HEK293T (cell line): Measurements from ENCODE around the gene BPIFB6.

Experiments used
- CTCF ChIA-PET: fragments of 350-600 bp; formaldehyde crosslinking; extraction: SDS; loops from one replicate; lab custom pipeline; 2021; ENCODE audit warnings: antibody characterized with exemption, inconsistent platforms; lab: Yijun Ruan, JAX
- POLR2A ChIA-PET: fragments of 350-600 bp; formaldehyde crosslinking; extraction: SDS; loops from one replicate; lab custom pipeline; 2020; ENCODE audit warnings: antibody characterized with exemption, inconsistent platforms; lab: Yijun Ruan, JAX
- DNase-seq: peaks from one replicate; pipeline ENCODE4 v3.0.0; 2012; ENCODE audit warnings: mixed read lengths; ENCODE audit errors: extremely low spot score
- ARNT ChIP-seq: fragments of 450-650 bp; IDR thresholded peaks from 2 replicates; pipeline ENCODE4 v1.6.1; 2017; ENCODE audit warnings: mild to moderate bottlenecking
- BHLHE40 ChIP-seq: fragments of 450-650 bp; IDR thresholded peaks from 2 replicates; pipeline ENCODE4 v1.6.1; 2016; ENCODE audit warnings: mild to moderate bottlenecking, moderate library complexity, borderline replicate concordance
- CTBP1 ChIP-seq: fragments of 450-650 bp; IDR thresholded peaks from 2 replicates; pipeline ENCODE4 v1.6.1; 2016; ENCODE audit warnings: borderline replicate concordance
- ELF4 ChIP-seq: fragments of 450-650 bp; IDR thresholded peaks from 2 replicates; pipeline ENCODE4 v1.6.1; 2017; ENCODE audit warnings: antibody characterized with exemption
- FOXA1 ChIP-seq: fragments of 450-650 bp; IDR thresholded peaks from 2 replicates; pipeline ENCODE4 v1.6.1; 2016; ENCODE audit warnings: mild to moderate bottlenecking
- FOXK2 ChIP-seq: fragments of 450-650 bp; IDR thresholded peaks from 2 replicates; pipeline ENCODE4 v1.6.1; 2016; ENCODE audit warnings: mild to moderate bottlenecking
- FOXM1 ChIP-seq: fragments of 450-650 bp; IDR thresholded peaks from 2 replicates; pipeline ENCODE4 v1.6.1; 2017; ENCODE audit warnings: mild to moderate bottlenecking, borderline replicate concordance
- HDGF ChIP-seq: fragments of 450-650 bp; IDR thresholded peaks from 2 replicates; pipeline ENCODE4 v1.6.1; 2017; ENCODE audit warnings: antibody characterized with exemption, borderline replicate concordance
- L3MBTL2 ChIP-seq: fragments of 450-650 bp; conservative IDR thresholded peaks from 2 replicates; pipeline ENCODE4 v1.6.1; 2016; ENCODE audit warnings: mild to moderate bottlenecking
- LEF1 ChIP-seq: fragments of 450-650 bp; IDR thresholded peaks from 2 replicates; pipeline ENCODE4 v1.6.1; 2017; ENCODE audit warnings: mild to moderate bottlenecking, borderline replicate concordance
- NFRKB ChIP-seq: fragments of 450-650 bp; IDR thresholded peaks from 2 replicates; pipeline ENCODE4 v1.6.1; 2016; ENCODE audit warnings: mild to moderate bottlenecking, moderate library complexity
- PKNOX1 ChIP-seq: fragments of 450-650 bp; IDR thresholded peaks from 2 replicates; pipeline ENCODE4 v1.6.1; 2016
- SP1 ChIP-seq: fragments of 450-650 bp; IDR thresholded peaks from 2 replicates; pipeline ENCODE4 v1.6.1; 2017
- SUZ12 ChIP-seq: fragments of 450-650 bp; IDR thresholded peaks from 2 replicates; pipeline ENCODE4 v1.6.1; 2016; ENCODE audit warnings: mild to moderate bottlenecking
- TARDBP ChIP-seq: fragments of 450-650 bp; IDR thresholded peaks from 2 replicates; pipeline ENCODE4 v1.6.1; 2016
- ZNF384 ChIP-seq: fragments of 450-650 bp; IDR thresholded peaks from 2 replicates; pipeline ENCODE4 v1.6.1; 2016

The BPIFB6 gene

GRCh38 chr20:33072813-33073212, 41.4 kb downstream of the BPIFB6 start:
- POLR2A ChIA-PET, result no interaction called here
- no peak for DNase-seq
- CTCF ChIA-PET, result no interaction called here
- TF ChIP-seq LEF1 (no peak), PKNOX1 (no peak), ARNT (no peak), HDGF (no peak), SUZ12 (no peak), TARDBP (no peak), FOXK2 (no peak), L3MBTL2 (no peak), NFRKB (no peak), ZNF384 (no peak), SP1 (no peak), FOXM1 (no peak), BHLHE40 (no peak), CTBP1 (no peak), ELF4 (no peak), FOXA1 (no peak)

GRCh38 chr20:33074675-33075074, 43.2 kb downstream of the BPIFB6 start:
- DNase-seq, result no peak
- ChIA-PET CTCF (no interaction called here), POLR2A (no interaction called here)
- no peak for TF ChIP-seq SP1
- TF ChIP-seq TARDBP, result no peak
- no peak for TF ChIP-seq FOXM1
- TF ChIP-seq FOXA1, result no peak
- no peak for TF ChIP-seq LEF1
- TF ChIP-seq BHLHE40, result no peak
- no peak for TF ChIP-seq SUZ12
- no peak for TF ChIP-seq L3MBTL2
- TF ChIP-seq CTBP1, result no peak
- TF ChIP-seq PKNOX1, result no peak
- TF ChIP-seq ARNT, result no peak
- no peak for TF ChIP-seq HDGF
- TF ChIP-seq FOXK2, result no peak
- TF ChIP-seq ZNF384, result no peak
- TF ChIP-seq ELF4, result no peak
- TF ChIP-seq NFRKB, result no peak

- CTCF ChIA-PET, result no interaction called here
- POLR2A ChIA-PET, result no interaction called here
- no peak for DNase-seq
- TF ChIP-seq ZNF384, result no peak
- TF ChIP-seq HDGF, result no peak
- TF ChIP-seq SP1, result no peak
- no peak for TF ChIP-seq TARDBP
- no peak for TF ChIP-seq ELF4
- TF ChIP-seq PKNOX1, result no peak
- no peak for TF ChIP-seq FOXK2
- no peak for TF ChIP-seq CTBP1
Measured at GRCh38 chr20:33075281-33075680, 43.8 kb downstream of the BPIFB6 start.

GRCh38 chr20:33076662-33077372, 45.4 kb downstream of the BPIFB6 start:
- CTCF ChIA-PET, result interaction anchor here (1.5 kb wide), 1 partner anchor 175 kb away, joined by 4 read pairs; no protein-coding TSS in a partner anchor
- DNase-seq, result peak; percentile 25
- POLR2A ChIA-PET, result no interaction called here
- TF ChIP-seq TARDBP (no peak), ZNF384 (no peak), FOXK2 (no peak), FOXA1 (no peak)

- TF ChIP-seq SP1 (no peak), ELF4 (no peak), L3MBTL2 (no peak), TARDBP (no peak), NFRKB (no peak), FOXA1 (no peak), ZNF384 (no peak), LEF1 (no peak), PKNOX1 (no peak), CTBP1 (no peak), HDGF (no peak), FOXM1 (no peak), SUZ12 (no peak)
- ChIA-PET CTCF (interaction anchor here (1.3 kb wide), 1 partner anchor 17 kb away, joined by 4 read pairs; no protein-coding TSS in a partner anchor), POLR2A (no interaction called here)
- DNase-seq, result no peak
Measured at GRCh38 chr20:33079259-33079658, 47.8 kb downstream of the BPIFB6 start, which contains the start of gene BPIFB4. Gene BPIFB4 (plus strand): TSS chr20:33079643. CDS start chr20:33081527, 1,884 bp downstream.
